Midbrain (tissue), 1 donor: Measurements from ENCODE around the gene TOP2B.

Experiments used
- DNase-seq: peaks from one replicate; lab custom pipeline; 2025; lab: John Stamatoyannopoulos, UW

Gene TOP2B

GRCh38 chr3:25582242-25582641 is 82.5 kb downstream of the TOP2B start:
- DNase-seq: no peak

- no peak for DNase-seq
Measured at GRCh38 chr3:25581823-25582222, 82.9 kb downstream of the TOP2B start.

GRCh38 chr3:25581335-25581734 is 83.4 kb downstream of the TOP2B start:
- no peak for DNase-seq

- no peak for DNase-seq
Measured at GRCh38 chr3:25580534-25580933, 84.2 kb downstream of the TOP2B start.

- no peak for DNase-seq
Measured at GRCh38 chr3:25578059-25578458, 86.6 kb downstream of the TOP2B start.

DNA sequence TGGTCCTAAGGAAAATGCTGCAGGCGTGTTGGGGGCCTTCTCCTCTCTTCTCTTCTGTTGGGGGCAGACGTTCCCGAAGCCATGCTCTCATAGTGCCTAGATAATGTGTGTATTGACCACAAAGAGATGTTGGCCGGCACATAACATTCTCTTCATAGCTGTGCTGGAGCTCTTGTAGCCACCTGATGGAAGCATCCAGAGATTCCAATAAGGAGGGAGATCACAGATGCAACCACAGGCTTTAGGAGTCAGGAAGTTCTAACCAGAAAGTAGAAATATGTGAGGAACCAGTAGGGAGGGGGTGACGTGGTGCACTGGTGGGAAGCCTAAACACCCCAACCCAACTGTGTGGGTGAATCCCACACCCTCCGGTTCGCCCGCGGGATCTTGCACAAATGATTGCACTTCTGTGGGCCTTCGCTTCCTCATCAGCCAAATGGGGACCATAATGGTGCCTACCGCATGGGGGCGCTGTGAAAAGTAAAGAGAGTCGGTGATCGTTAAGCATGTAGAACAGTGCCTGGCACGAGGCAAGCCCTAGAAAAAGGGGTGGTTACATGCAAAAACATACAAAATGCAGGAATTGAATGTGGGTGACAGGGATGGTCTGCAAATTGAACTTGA is 87.8 kb downstream of the TOP2B start:
- DNase-seq: no peak

DNA sequence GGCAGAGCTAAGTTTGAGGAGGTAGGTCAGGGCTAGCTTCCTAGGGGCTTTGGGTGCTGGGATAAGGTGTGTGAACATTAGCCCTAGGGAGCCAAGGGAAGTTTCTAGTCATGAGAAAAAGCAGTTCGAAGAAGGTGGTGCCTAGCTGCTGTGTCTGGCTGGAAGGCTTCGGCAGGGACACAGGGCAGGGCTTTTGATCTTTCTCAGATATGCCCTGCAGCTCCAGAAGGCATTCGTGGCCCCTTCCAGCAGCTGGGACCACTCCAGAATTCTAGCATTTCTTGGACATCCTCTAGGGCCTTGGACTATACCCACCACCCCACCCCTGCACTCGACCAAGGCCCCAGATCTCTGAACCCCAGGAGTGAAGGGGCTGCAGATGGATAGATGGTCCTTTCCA is 88.6 kb downstream of the TOP2B start:
- DNase-seq: no peak

- DNase-seq: no peak
Measured at GRCh38 chr3:25575001-25575400, 89.7 kb downstream of the TOP2B start.

GRCh38 chr3:25574172-25574765 is 90.4 kb downstream of the TOP2B start:
- no peak for DNase-seq

DNA sequence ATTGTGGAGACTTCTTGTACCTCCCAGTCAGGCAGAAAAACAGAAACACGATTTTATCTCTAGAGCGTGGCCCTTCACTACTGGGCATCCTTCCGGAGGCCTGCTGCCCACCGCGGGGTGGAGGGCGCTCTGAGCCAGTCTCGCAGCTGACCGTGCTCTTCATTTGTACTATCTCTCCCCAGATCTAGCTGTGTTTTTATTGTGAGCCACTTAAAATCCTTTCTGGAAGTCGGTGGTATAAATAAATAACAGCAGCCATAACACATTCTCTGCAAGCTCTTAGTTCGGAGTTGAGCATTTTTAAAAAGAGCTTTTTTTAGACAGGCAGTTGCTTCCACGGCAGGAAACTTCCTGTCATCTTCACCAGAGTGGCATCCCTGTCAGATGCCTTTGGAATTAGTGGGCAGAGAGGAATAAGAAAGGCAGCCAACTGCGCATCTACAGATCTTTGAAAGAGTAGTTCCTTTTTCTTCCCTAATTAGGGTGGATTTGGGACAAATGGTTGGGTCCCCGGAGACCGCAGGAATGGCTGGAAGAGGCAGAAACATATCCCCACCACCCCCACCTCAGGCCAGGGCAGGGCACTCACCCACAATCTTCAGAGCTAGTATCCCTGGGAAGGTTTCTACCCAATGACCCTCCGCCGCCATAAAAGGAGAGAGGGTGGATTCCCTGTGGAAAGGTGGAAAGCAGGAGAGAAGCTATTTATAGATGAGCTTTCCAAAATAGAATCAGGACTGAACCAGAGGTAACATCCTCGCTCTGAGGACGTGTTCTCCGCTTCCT is 91.1 kb downstream of the TOP2B start:
- DNase-seq: no peak

DNA sequence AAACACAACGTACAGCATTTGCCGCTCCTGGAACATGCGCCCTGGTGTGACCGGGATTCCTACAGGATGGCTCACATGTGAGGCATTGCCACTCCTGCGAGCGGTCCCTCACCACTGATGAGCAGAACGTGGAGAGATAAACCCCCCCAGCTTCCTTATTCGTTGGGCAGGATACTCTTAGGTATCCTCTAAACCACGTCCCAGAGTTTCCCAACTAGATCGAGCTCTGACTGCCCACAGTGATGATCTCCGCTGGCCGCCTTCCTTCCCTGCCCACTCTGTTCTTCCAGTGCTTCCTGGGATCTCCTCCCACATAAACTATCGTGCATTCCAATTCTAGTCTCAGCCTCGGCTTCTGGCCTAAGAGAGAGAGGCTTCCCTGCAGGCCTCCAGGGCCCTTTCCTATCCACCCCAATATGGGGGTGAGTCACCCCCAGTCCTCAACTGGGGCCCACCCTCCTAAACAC is 91.8 kb downstream of the TOP2B start:
- DNase-seq: no peak

- DNase-seq: no peak
Measured at GRCh38 chr3:25572336-25572735, 92.4 kb downstream of the TOP2B start.

DNA sequence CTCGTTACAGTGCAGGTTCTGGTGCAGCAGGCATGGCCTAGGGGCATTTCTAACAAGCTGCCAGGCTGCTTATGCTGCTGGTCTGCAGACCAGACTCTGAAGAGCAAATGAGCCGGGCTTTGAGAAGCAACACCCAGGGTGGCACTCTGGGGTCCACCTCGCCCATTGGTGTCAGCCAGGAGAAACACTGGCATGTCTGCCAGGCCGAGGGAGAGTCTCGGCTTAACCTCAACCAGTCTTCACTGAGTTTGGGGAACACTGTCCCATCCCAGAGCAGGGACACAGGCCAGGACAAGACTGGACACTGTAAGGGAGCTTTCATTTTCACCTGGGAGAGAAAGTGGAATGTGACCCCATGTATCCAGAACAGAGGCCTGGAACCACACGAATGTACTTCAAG is 93.4 kb downstream of the TOP2B start:
- DNase-seq: no peak

DNA sequence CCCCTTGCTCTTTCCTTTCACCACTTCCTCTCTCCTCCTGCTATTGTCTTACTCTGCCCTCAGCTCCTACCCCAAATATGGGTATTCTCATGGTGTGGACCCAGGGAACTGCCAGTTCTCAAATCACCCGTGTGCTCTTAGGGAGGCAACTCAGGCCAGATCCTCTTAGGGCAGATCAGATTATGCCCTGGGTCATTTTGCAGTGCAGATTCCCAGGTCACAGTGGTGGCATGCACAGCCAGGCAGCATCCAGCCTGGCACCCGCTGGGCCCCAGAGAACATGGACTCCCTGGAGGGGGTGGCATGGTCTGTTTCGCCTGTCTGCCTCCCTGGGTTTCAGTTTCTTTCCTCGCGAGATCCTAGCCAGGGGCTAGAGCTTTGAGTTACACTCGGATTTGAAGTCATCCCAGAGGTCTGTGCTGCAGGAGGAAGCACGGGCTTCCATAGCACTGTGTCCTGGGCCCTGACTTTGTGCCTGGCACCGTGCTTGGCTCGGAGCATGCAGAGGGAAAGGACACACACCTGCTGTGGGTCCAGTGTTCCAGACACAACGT is 96.1 kb downstream of the TOP2B start:
- DNase-seq: no peak

- DNase-seq: no peak
Measured at GRCh38 chr3:25567806-25568524, 96.7 kb downstream of the TOP2B start.

DNA sequence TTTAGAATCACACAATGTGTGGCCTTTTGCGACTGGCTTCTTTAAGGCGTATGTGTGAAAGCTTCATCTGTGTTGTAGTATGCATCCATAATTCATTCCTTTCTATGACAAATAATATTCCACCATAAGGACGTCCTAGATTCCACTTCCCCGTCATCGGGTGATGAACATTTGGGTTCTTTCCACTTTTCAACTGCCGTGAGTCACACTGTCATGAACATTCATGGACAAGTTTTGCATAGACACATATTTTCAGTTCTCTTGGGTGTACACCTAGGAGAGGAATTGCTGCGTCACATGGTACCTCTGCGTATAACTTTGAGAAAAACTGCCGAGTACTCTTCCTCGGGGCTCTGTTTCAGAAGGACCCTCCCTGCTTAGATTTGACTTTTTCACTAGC is 97.3 kb downstream of the TOP2B start:
- DNase-seq: no peak

- DNase-seq: no peak
Measured at GRCh38 chr3:25566358-25566920, 98.3 kb downstream of the TOP2B start.

DNA sequence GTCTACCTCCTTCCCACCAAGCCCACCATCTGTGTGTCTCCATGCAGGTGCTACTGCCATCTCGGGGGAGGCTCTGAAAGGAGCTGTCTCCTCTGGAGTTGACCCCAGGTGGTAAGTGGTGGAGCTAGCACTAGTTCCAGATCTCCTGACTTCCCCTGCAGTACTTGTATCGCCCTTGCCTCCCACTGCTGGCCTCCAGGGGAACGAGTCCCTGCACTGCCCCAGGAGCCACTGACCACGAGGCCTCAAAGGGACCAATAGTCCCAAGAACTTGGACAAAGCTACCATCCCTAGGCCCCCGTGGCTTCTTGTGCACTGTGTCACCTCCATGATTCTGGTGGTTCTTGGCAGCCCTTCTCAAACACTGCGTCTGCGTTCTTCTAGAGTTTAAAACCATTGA is 98.9 kb downstream of the TOP2B start:
- no peak for DNase-seq

DNA sequence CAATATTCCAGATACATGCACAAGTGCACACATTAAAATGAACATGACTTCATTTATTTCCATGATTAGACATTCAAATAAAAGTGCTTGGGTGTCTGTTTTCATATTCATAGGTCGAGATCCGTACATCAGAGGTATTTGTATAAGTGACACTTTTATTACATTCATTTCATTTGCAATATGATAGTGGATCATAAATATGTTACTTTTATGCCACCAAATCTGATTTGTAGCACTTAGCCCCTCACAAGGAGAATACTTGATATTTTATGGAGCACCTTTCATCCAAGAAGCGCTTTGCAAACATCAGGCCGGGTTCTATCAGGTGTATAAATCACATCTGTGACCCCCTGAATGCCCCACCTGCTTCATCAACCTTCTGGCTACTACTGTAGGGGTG is 100.6 kb downstream of the TOP2B start:
- no peak for DNase-seq

DNA sequence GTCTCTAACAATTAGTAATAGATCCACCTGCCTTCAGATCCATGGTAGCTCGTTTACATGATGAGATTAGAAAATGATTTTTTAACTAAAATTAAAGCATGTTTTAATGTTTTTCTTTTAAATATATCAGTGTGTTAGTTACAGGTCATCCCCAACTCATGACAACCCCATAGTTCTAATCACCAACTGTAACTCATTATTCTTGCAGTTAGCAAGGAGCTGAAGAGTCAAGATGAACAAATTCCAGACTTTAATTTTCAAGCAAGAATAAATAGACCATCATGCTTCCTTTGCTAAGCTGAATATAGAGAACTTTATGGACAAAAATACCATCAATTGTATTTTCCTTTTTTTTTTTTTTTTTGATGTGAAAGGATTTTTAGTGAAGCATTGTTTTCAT is 101.1 kb downstream of the TOP2B start:
- no peak for DNase-seq

- no peak for DNase-seq
Measured at GRCh38 chr3:25558796-25559195, 105.9 kb downstream of the TOP2B start.

- DNase-seq: no peak
Measured at GRCh38 chr3:25558121-25558520, 106.6 kb downstream of the TOP2B start.
